Smooth muscle cell of bladder (primary cell): ENCODE data around the gene ERCC6L2. TPM values are rescaled to one million over a fixed set of nuclear protein-coding genes. Genes with fewer than 3 reads are reported as not detected.

ENCODE experiments used
- total RNA-seq: library from RNA; depleted of rRNA; stranded (reverse); fragments of >200 nt; gene quantifications from 2 replicates; pipeline ENCODE4 v1.2.3, GENCODE V29; 2014

The ERCC6L2 gene
- 81.1 and 82.8 TPM in 2 replicates for total RNA-seq

DNA sequence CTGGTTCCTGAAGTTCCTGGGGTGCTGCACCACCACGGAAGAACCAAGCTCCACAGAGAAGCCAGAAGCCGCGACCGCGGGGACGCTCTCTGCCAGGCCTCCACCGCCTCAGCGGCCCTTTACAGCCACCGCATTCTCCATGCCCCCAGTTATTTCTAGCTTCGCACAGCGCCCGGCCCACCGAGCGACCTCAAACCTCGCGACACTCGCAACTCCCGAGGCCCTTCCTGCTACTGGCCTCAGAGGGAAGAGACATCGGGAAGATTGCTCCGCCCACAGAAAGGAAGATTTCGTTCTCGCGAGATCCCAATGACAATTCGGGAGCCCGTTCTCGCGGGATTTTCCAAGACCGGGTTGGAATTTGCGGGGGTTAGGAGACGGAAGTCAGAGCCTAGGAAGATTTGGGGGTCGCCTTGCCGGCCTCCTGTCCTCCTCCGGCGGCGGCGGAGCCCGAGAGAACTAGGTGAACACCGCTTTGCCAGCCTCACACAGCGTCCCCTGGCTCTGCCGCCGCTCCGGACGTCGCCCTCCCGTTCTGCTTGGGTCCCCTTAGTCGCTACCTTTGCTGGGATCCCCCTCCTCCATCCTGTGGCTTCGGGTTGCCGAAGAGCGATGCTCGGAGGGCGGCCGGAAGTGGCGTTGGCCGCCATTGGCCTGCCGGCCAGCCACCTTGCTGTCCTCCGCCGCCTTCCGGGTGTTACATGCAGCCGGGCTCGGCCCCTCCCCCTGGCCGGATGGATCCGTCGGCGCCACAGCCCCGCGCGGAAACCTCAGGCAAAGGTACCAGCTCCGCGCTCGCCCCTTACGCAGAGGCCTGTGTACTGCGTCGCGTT is at the start of gene ERCC6L2:
TSS of gene ERCC6L2 (plus strand) at position 387 of the 833 bp plus-strand sequence. CDS start at position 735, 348 bp downstream.

